Activated CD4-positive, alpha-beta T cell treated with anti-CD3 and anti-CD28 coated beads, Interleukin-2, amount 50 U/mL, for 1 hour (primary cell): ENCODE results near the gene CIAO2B.
"Not testable (repeated sequence)": the region's sequence is repeated elsewhere in the genome, so short reads cannot be mapped to it uniquely, and the experiment has no call there.

ENCODE experiments used
- DNase-seq: peaks from one replicate; pipeline ENCODE4 v3.0.0-alpha.2; 2020

Gene CIAO2B

GRCh38 chr16:66934138-66934838 lies at the start of gene CIAO2B:
TSS of gene CIAO2B (minus strand) at chr16:66934402. CDS start at chr16:66934364, 38 bp downstream.
- DNase-seq = peak; percentile 87

DNA sequence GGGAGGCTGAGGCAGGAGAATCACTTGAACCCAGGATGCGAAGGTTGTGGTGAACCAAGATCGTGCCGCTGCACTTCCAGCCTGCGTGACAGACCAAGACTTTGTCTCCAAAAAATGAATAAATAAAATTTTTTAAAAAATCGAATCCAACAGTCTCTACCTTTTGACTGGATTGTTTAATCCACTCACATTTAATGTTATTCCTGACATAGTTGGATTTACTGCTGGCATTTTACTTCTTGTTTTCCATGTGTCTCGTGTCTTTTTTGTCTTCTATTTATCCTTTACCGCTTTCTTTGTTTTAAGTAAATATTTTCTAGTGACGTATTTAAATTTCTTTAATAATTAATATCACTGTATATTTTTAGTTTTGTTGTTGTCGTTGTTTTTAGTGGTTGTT lies 48.8 kb upstream of the CIAO2B start:
- no peak for DNase-seq

DNA sequence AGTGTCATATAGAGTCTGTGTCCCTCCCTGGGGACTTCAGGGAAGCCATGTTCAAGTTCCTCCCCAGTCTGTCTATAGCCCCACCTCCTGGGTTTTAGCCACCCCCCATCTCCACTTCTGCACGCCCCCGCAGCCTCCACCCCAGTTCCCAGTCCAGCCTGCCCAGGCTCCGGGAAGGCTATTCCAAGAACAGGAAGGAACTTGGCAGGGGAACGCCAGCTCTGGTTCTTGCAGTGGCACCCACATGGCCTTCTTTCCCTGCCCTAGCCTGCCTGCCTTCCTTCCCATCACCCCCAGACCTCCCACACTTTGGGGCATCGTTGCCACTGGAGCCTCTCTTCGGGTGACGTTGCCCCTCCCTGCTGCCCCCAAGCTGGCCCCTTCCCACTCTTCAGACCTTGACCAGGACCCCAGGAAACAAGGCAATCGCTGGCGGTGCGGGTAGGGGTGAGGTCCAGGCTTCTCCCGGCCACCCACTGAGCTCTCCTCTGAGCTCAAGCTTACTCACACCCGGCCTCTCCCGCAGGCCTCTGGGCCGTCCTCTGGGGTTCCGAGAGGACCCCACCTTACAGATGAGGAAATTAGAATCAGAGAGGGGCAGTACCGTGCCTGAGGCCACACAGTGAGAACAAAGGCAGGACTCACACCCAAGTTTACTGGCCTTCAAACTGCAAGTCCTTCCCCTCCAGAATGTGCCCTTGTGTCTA lies 45.0 kb upstream of the CIAO2B start:
- no peak for DNase-seq

DNA sequence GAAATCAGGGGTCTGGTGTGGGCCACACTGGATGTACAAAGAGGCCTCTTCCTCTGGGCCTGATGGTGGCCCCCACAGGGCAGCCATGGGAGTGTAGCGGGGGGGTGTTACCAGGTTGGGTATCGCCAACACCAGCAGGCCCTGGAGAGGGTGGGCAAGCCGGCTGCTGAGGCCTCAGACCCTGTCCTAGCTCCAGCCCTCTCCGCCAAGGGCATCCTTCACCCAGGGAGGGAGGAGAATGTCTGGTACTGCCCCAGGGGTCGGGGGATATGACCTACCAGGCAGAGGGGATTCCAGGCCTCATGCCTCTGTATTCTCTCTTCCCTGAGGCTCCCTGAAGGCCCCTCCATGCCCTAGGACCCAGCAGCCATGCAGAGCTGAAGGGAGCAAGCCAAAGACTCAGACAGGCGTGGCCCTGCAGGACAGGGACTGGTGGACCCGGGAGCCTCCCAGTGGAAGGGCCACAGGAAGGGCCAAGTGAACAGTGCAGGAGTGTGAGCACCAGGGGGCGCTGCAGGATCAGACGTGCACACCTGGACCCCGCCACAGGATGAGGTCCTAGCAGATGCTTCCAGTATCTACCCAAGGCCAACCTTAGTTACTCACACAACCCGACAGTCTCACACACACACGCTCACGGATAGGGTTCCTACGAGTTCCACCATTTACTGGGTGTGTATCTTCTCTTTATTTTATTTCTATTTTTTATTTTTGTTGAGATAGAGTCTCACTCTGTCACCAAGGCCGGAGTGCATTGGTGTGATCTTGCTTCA lies 43.3 kb upstream of the CIAO2B start:
- DNase-seq = peak; percentile 91

GRCh38 chr16:66976746-66977145 lies 42.5 kb upstream of the CIAO2B start:
- no peak for DNase-seq

GRCh38 chr16:66975302-66975893 lies 41.2 kb upstream of the CIAO2B start:
- DNase-seq = no peak

GRCh38 chr16:66974932-66975246 lies 40.7 kb upstream of the CIAO2B start:
- peak; percentile 25 for DNase-seq

DNA sequence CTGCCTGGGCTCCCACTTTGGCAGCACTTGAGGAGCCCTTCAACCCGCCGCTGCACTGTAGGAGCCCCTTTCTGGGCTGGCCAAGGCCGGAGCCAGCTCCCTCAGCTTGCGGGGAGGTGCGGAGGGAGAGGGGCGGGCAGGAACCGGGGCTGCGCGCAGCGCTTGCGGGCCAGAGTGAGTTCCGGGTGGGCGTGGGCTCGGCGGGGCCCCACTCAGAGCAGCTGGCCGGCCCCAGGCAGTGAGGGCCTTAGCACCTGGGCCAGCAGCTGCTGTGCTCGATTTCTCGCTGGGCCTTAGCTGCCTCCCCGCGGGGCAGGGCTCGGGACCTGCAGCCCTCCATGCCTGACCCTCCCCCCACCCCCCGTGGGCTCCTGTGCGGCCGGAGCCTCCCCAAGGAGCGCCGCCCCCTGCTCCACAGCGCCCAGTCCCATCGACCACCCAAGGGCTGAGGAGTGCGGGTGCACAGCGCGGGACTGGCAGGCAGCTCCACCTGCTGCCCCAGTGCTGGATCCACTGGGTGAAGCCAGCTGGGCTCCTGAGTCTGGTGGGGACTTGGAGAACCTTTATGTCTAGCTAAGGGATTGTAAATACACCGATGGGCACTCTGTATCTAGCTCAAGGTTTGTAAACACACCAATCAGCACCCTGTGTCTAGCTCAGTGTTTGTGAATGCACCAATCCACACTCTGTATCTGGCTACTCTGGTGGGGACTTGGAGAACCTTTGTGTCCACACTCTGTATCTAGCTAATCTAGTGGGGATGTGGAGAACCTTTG lies 40.1 kb upstream of the CIAO2B start:
- not testable (repeated sequence) for DNase-seq

- no peak for DNase-seq
Measured at GRCh38 chr16:66973716-66974115, 39.5 kb upstream of the CIAO2B start.

DNA sequence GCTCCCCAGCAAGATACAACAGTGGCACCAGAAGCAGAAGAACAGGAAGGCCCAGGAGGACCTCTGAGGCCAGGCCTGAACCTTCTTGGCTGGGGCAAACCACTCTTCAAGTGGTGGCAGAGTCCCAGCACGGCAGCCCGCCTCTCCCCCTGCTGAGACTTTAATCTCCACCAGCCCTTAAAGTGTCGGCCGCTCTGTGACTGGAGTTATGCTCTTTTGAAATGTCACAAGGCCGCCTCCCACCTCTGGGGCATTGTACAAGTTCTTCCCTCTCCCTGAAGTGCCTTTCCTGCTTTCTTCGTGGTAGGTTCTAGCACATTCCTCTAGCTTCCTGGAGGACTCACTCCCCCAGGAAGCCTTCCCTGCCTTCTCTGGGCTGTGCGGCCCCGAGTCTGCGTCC lies 38.8 kb upstream of the CIAO2B start:
- DNase-seq = no peak

- no peak for DNase-seq
Measured at GRCh38 chr16:66970775-66971720, 36.8 kb upstream of the CIAO2B start.

GRCh38 chr16:66968847-66969246 lies 34.6 kb upstream of the CIAO2B start:
- no peak for DNase-seq

- DNase-seq = no peak
Measured at GRCh38 chr16:66964049-66964448, 29.8 kb upstream of the CIAO2B start.

DNA sequence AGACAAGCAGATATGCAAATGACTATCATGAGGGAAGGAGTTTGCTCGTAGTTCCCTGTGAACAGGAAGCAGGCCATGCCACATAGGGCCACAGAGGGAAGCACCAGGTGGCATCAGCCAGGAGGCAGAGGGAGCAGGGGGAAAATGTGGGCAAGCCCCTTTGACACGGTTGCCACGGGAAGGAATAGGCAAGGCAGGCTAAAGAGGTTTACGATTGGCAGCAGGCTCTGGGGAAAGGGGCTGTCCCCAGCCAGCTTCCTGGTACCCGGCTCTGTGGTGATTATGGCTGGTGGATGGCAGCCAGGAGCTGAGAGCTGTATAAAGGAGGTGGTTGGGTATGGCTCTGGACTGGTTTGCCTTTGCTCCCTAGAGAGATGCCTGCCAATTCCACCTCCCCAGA lies 27.7 kb upstream of the CIAO2B start:
- no peak for DNase-seq

- peak; percentile 60 for DNase-seq
Measured at GRCh38 chr16:66961065-66961744, 27.0 kb upstream of the CIAO2B start, which contains the start of gene CES3. TSS of gene CES3 (plus strand) at chr16:66961266. CDS start at chr16:66961308, 42 bp downstream.

DNA sequence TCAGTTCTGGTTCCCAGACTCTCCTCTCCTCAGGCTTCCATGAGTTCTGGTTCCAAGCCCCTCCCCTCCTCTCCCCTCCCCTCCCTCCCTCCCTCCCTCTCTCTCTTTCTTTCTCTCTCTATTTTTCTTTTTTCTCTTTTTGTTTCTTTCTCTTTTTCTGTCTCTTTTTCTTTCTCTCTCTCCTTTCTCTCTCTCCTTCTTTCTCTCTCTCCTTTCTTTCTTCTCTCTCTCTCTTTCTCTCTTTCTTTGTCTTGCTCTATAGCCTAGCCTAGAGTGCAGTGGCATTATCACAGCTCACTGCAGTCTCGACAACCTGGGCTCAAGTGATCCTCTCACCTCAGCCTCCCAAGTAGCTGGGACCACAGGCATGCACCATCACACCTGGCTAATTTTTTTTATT lies 26.1 kb upstream of the CIAO2B start:
- no peak for DNase-seq

GRCh38 chr16:66959704-66960161 lies 25.5 kb upstream of the CIAO2B start:
- no peak for DNase-seq

- DNase-seq = no peak
Measured at GRCh38 chr16:66958857-66959703, 24.9 kb upstream of the CIAO2B start.

DNA sequence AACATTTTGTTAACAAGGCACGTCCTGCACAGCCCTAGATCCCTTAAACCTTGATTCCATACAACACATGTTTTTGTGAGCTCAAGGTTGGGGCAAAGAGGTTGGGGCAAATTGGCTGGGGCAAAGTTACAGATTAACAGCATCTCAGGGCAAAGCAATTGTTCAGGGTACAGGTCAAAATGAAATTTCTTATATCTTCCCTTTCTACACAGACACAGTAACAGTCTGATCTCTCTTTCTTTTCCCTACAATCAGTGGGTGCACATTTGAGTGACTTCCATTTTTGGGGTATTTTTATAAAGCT lies 21.9 kb upstream of the CIAO2B start:
- not testable (repeated sequence) for DNase-seq
